Nephron (organoid): ENCODE measurements around the gene COL5A3.

Source experiments
- H3K27ac Mint-ChIP-seq, 3 experiments: 2 replicates each; pipeline ENCODE4 v1.8.0; 2020; ENCODE audit warnings: mixed read lengths in 3 of 3, mild to moderate bottlenecking in 2 of 3, moderate library complexity in 1 of 3
- H3K27me3 Mint-ChIP-seq: 2 replicates; pipeline ENCODE4 v1.8.0; 2021; ENCODE audit warnings: low read depth, mild to moderate bottlenecking, moderate library complexity, mixed read lengths
- H3K36me3 Mint-ChIP-seq: 2 replicates; pipeline ENCODE4 v1.8.0; 2020; ENCODE audit warnings: low read depth, mixed read lengths
- H3K4me1 Mint-ChIP-seq: 2 replicates; pipeline ENCODE4 v1.8.0; 2020; ENCODE audit warnings: mixed read lengths
- H3K4me3 Mint-ChIP-seq, 3 experiments: 2 replicates each; pipeline ENCODE4 v1.8.0; 2020; ENCODE audit warnings: mild to moderate bottlenecking in 3 of 3, mixed read lengths in 3 of 3, moderate library complexity in 2 of 3
- H3K9me3 Mint-ChIP-seq: 2 replicates; pipeline ENCODE4 v1.8.0; 2020; ENCODE audit warnings: mixed read lengths
- TF ChIP-seq, protein P1 (sequence below), 3 experiments: fragments of 200-600 bp; sonication (generic); IDR thresholded peaks; one replicate each; pipeline ENCODE4 v1.5.0; 2021; ENCODE audit warnings: antibody characterized with exemption in 3 of 3; ENCODE audit not compliant: unreplicated experiment in 3 of 3

The COL5A3 gene

DNA sequence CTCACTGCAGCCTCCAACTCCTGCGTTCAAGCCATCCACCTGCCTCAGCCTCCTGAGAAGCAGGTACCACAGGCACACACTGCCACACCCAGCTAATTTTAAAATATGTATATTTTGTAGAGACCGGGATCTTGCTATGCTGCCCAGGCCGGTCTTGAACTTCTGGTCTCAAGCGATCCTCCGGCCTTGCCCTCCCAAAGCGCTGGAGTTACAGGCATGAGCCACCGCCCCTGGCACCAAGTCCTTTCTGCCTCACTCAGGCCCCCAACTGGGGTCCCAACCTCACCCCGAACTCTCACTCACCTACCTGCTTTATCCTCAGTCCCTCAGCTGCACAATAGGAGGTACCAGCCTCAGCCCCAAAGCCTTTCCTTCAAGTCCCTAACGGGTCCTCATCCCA lies 635 bp upstream of the COL5A3 start:
- H3K4me1 Mint-ChIP-seq: peaks cover 22% of the 10 kb centered on the region
- no peak overlapping the region for H3K27ac Mint-ChIP-seq
- no peaks in the 10 kb centered on the region for H3K36me3 Mint-ChIP-seq

DNA sequence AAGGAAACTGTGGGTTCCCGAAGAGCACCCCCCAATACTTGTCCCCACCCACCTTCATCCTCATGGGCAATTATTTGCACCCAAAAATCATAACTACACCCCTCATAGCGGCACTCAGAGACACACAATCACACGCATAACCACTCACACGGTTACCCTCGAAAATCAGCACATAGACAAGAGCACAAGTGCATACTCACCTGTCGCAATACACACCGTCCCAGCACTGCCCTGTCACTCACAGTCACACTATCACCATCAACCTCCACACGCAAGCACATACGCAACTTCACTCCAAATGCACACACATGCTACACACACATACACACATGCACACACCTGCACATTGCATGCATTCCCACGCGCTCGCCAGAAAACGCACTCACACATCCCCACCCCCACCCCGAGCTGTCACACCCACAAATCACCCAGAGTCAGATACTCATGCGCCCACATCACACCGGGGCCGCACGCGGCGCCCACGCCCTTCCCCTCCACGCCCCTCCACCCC lies 535 bp downstream of the COL5A3 start:
- peaks cover 75% of the 10 kb centered on the region for H3K27me3 Mint-ChIP-seq
- peaks cover 22% of the 10 kb centered on the region for H3K4me1 Mint-ChIP-seq
- no peaks in the 10 kb centered on the region for H3K36me3 Mint-ChIP-seq
- no peaks in the 10 kb centered on the region for H3K9me3 Mint-ChIP-seq
- peak overlapping the region in 1 of 3 experiments; percentile 18 for H3K27ac Mint-ChIP-seq
- H3K4me3 Mint-ChIP-seq: peak overlapping the region; percentile 65 to 84 (median 66)
- TF ChIP-seq, protein P1, sequence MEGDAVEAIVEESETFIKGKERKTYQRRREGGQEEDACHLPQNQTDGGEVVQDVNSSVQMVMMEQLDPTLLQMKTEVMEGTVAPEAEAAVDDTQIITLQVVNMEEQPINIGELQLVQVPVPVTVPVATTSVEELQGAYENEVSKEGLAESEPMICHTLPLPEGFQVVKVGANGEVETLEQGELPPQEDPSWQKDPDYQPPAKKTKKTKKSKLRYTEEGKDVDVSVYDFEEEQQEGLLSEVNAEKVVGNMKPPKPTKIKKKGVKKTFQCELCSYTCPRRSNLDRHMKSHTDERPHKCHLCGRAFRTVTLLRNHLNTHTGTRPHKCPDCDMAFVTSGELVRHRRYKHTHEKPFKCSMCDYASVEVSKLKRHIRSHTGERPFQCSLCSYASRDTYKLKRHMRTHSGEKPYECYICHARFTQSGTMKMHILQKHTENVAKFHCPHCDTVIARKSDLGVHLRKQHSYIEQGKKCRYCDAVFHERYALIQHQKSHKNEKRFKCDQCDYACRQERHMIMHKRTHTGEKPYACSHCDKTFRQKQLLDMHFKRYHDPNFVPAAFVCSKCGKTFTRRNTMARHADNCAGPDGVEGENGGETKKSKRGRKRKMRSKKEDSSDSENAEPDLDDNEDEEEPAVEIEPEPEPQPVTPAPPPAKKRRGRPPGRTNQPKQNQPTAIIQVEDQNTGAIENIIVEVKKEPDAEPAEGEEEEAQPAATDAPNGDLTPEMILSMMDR (IDR thresholded peaks at IDR 0.05; ENCODE audit: unreplicated experiment in 3 of 3): no peak

More for the DNA sequence above, 635 bp upstream of the COL5A3 start:
- TF ChIP-seq, protein P1 (IDR thresholded peaks at IDR 0.05; ENCODE audit: unreplicated experiment in 3 of 3): no peak
- H3K27me3 Mint-ChIP-seq: peaks cover 75% of the 10 kb centered on the region
- H3K4me3 Mint-ChIP-seq: peak overlapping the region; percentile 23 to 58 (median 56)
- no peaks in the 10 kb centered on the region for H3K9me3 Mint-ChIP-seq

DNA sequence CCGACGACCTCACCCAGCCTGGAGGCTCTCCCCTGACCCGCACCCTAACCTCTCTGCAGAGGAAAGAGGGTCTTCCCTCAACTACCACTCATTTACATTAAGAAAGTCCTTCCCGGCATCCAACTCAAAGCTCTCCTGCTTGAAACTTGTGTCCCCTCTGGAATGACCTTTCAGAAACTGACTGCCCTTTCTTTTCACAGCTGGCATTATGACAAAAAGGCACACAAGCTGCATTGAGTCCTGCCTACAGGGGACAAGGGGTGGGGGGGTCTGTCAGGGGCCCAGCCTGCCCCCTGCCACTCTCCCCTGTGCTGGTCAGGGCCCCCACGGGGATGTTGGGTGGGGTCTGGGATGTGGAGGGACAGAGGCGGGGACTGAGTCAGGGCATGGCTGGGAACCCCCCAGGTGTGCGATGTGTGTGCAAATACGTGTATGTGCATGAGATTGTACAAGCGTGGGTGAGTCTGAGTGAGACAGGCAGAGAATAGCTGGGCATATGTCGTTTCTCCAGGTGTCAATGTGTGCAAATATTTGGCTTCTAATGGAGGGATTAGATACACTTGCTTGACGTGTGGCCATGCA lies 2.0 kb downstream of the COL5A3 start:
- Mint-ChIP-seq H3K36me3 (no peaks in the 10 kb centered on the region), H3K4me1 (peaks cover 22% of the 10 kb centered on the region), H3K27ac (peak overlapping the region; percentile 2 to 58 (median 4)), H3K9me3 (no peaks in the 10 kb centered on the region), H3K27me3 (peaks cover 61% of the 10 kb centered on the region), H3K4me3 (peak overlapping the region; percentile 47 to 74 (median 54))
- TF ChIP-seq, protein P1 (IDR thresholded peaks at IDR 0.05; ENCODE audit: unreplicated experiment in 3 of 3): no peak

DNA sequence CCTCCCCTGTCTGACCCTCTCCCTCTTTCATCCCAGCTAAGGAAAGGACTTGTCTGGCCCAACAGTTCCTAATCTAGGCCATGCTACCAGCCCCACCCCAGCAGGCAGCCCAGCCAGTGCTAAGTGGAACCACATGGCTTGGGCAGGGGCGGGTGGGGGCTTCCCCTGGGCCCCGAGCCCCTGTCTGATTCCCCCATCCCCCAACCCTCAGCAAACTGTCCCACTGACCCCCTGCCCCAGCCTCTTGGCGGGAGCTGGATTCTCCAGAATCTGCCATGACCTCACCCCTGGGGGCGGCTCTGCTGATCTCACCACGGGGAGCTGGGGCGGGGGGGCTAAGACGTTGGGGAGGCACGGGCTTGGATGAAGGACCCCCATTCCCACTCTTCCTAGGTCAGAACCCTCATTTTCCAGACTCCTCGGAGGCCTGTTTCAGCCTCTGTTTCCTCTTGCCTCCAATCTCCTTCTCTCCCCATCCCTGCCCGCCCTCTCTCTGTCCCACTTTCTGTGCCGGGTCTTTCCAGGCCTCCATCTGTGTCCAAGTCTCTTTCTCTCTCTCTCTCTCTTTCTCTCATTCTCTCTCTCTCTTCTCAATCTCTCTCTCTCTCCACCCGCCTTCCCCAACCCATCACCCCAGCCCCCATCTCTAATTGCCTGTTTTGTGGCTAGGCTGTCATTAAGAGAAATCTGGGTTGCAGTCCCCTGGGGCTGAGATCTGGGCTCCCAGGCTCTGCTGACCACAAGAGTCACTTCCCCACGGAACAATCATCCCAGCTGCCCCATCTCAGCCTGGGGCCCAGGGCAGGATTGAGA lies 2.7 kb downstream of the COL5A3 start:
- Mint-ChIP-seq H3K4me3 (peak overlapping the region in 1 of 3 experiments; percentile 1), H3K4me1 (peaks cover 22% of the 10 kb centered on the region), H3K9me3 (no peaks in the 10 kb centered on the region), H3K36me3 (no peaks in the 10 kb centered on the region), H3K27ac (peak overlapping the region in 1 of 3 experiments; percentile 58), H3K27me3 (peaks cover 55% of the 10 kb centered on the region)
- TF ChIP-seq, protein P1 (IDR thresholded peaks at IDR 0.05; ENCODE audit: unreplicated experiment in 3 of 3): no peak

DNA sequence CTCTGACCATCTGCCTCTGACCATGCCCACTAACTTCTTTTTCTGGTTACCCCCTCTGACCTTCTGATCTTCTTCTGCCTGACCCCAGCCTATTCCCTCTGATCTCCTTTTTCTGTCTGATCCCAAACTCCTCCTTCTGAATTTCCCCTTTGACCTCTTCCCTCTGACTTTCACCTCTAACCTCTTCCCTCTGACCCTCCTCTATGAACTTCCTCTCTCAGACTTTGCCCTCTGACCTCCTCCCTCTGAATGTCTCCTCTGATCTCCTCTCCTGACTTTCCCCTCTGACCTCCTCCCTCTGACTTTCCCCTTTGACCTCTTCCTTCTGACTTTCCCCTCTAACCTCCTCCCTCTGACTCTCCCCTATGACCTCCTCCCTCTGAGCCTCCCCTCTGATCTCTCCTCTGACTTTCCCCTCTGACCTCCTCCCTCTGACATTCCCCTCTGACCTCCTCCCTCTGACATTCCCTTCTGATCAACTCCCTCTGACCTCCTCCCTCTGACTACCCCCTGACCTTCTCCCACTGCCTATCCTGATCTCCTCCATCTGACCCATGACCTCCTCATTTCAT lies 3.5 kb downstream of the COL5A3 start:
- Mint-ChIP-seq H3K4me1 (peaks cover 22% of the 10 kb centered on the region), H3K27ac (peak overlapping the region; percentile 5 to 58 (median 16)), H3K4me3 (peak overlapping the region in 2 of 3 experiments; percentile 1 to 35), H3K27me3 (peaks cover 48% of the 10 kb centered on the region), H3K9me3 (no peaks in the 10 kb centered on the region), H3K36me3 (no peaks in the 10 kb centered on the region)
- TF ChIP-seq, protein P1 (IDR thresholded peaks at IDR 0.05; ENCODE audit: unreplicated experiment in 3 of 3): no peak
